ENCODE results near the gene IL20RA. TPM values are rescaled to one million over a fixed set of nuclear protein-coding genes. Genes with fewer than 3 reads are reported as not detected.

Gene IL20RA
- total RNA-seq, 4 donors from 2014 or later: 0.17 to 0.88 (median 0.38) TPM; not detected in 1

DNA sequence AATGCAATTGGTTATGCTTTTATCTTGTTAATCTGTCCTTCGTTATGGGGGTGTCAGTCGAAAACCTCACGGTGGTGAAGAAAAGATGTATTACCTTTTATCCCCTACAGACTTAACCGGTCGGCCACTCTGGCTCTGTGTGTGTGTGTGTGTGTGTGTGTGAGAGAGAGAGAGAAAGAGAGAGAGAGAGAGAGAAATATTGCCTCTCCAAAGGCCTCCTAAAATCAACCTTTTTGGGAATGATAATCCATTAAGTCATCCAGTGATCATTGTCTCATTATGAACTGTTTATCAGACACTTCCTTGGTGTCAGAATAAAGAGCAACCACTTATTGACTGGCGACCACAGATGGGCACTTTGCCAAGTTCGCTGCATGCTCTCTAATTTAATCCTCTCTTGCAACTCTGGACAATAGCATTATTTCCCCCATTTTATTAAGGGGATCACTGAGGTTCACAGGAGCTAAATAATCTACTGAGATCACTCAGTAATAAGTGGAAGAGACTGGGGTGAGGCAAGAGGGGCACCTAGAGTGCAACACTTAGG is 92.0 kb downstream of the IL20RA start:
- TF ChIP-seq, protein P1, sequence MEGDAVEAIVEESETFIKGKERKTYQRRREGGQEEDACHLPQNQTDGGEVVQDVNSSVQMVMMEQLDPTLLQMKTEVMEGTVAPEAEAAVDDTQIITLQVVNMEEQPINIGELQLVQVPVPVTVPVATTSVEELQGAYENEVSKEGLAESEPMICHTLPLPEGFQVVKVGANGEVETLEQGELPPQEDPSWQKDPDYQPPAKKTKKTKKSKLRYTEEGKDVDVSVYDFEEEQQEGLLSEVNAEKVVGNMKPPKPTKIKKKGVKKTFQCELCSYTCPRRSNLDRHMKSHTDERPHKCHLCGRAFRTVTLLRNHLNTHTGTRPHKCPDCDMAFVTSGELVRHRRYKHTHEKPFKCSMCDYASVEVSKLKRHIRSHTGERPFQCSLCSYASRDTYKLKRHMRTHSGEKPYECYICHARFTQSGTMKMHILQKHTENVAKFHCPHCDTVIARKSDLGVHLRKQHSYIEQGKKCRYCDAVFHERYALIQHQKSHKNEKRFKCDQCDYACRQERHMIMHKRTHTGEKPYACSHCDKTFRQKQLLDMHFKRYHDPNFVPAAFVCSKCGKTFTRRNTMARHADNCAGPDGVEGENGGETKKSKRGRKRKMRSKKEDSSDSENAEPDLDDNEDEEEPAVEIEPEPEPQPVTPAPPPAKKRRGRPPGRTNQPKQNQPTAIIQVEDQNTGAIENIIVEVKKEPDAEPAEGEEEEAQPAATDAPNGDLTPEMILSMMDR (IDR thresholded peaks at IDR 0.05; ENCODE audit: low read depth): no peak

- TF ChIP-seq, protein P1 (IDR thresholded peaks at IDR 0.05; ENCODE audit: low read depth): no peak
These were observed 94.2 kb downstream of the IL20RA start for GRCh38 chr6:136950436-136951126.

Small RNA genes lying within 50 kb of the gene (small RNA-seq; reads per million reads assigned to genes)
- gene RPL35AP3: not detected

Other genes starting within 250 kb of the IL20RA start
- 1 to 10 TPM; 5.1 to 9.2 (median 8.7) TPM for gene PEX7, start 222.4 kb downstream of the IL20RA start, total RNA-seq
- gene SLC35D3, start 122.7 kb downstream of the IL20RA start, total RNA-seq: not detected
- gene IL22RA2, start 128.7 kb upstream of the IL20RA start, total RNA-seq: not detected
- 100 to 1,000 TPM; 174 to 297 (median 208) TPM for gene IFNGR1, start 174.4 kb upstream of the IL20RA start, total RNA-seq